GM23338 (cell line): ENCODE measurements around the gene MEGF11. TPM values are rescaled to one million over a fixed set of nuclear protein-coding genes. Genes with fewer than 3 reads are reported as not detected.

Source experiments
- ATAC-seq: fragments of 200-7000 bp; cut with Tn5 transposase; 3 replicates; pipeline ENCODE4 v1.9.1; 2020
- DNase-seq: peaks from one replicate; pipeline ENCODE4 v3.0.0-alpha.2; 2015; ENCODE audit warnings: low spot score
- H2AFZ ChIP-seq: fragments of 200-600 bp; sonication (generic); 2 replicates; pipeline ENCODE4 v1.8.0; 2016; ENCODE audit warnings: antibody characterized with exemption, mild to moderate bottlenecking, moderate library complexity
- H3F3A ChIP-seq: fragments of 200-600 bp; sonication (generic); replicated peaks from 2 replicates; pipeline ENCODE4 v1.8.0; 2017; ENCODE audit warnings: antibody characterized with exemption, mixed run types, low read depth
- H3K27ac ChIP-seq: fragments of 200-600 bp; sonication (generic); 2 replicates; pipeline ENCODE4 v1.6.1; 2016; ENCODE audit warnings: low read depth
- H3K27me3 ChIP-seq: fragments of 200-600 bp; sonication (generic); 2 replicates; pipeline ENCODE4 v1.8.0; 2016; ENCODE audit warnings: mild to moderate bottlenecking, mixed run types, moderate library complexity; ENCODE audit not compliant: insufficient read depth
- H3K36me3 ChIP-seq: fragments of 200-600 bp; sonication (generic); 2 replicates; pipeline ENCODE4 v1.8.0; 2016; ENCODE audit warnings: mild to moderate bottlenecking; ENCODE audit not compliant: insufficient read depth
- H3K4me1 ChIP-seq: fragments of 200-600 bp; sonication (generic); 2 replicates; pipeline ENCODE4 v1.8.0; 2016; ENCODE audit warnings: mild to moderate bottlenecking, moderate library complexity; ENCODE audit not compliant: insufficient read depth
- H3K4me2 ChIP-seq: fragments of 200-600 bp; sonication (generic); 2 replicates; pipeline ENCODE4 v1.7.1; 2017; ENCODE audit warnings: mixed run types
- H3K4me3 ChIP-seq: fragments of 200-600 bp; sonication (generic); 2 replicates; pipeline ENCODE4 v1.6.1; 2016; ENCODE audit warnings: mixed run types
- H3K79me2 ChIP-seq: fragments of 200-600 bp; sonication (generic); replicated peaks from 2 replicates; pipeline ENCODE4 v1.8.0; 2017; ENCODE audit warnings: mild to moderate bottlenecking; ENCODE audit not compliant: insufficient read depth
- H3K9me2 ChIP-seq: fragments of 200-600 bp; sonication (generic); 2 replicates; pipeline ENCODE4 v1.8.0; 2017; ENCODE audit not compliant: insufficient read depth
- H4K20me1 ChIP-seq: fragments of 200-600 bp; sonication (generic); replicated peaks from 2 replicates; pipeline ENCODE4 v1.8.0; 2017; ENCODE audit warnings: mild to moderate bottlenecking; ENCODE audit not compliant: insufficient read depth
- H3K27ac Mint-ChIP-seq: 2 replicates; pipeline ENCODE4 v1.8.0; 2020; ENCODE audit warnings: inconsistent platforms, mild to moderate bottlenecking, moderate library complexity, mixed read lengths
- H3K27me3 Mint-ChIP-seq: 3 replicates; pipeline ENCODE4 v1.8.0; 2022; ENCODE audit warnings: low read depth, mild to moderate bottlenecking, moderate library complexity, mixed read lengths, inconsistent platforms; ENCODE audit not compliant: insufficient read depth, poor library complexity
- H3K36me3 Mint-ChIP-seq: 3 replicates; pipeline ENCODE4 v1.8.0; 2021; ENCODE audit warnings: low read depth, mild to moderate bottlenecking, inconsistent platforms, moderate library complexity, mixed read lengths
- H3K4me1 Mint-ChIP-seq: 3 replicates; pipeline ENCODE4 v1.8.0; 2020; ENCODE audit warnings: mild to moderate bottlenecking, inconsistent platforms, mixed read lengths
- H3K4me3 Mint-ChIP-seq: 3 replicates; pipeline ENCODE4 v1.8.0; 2021; ENCODE audit warnings: moderate library complexity, mild to moderate bottlenecking, inconsistent platforms, mixed read lengths
- H3K9me3 Mint-ChIP-seq: 3 replicates; pipeline ENCODE4 v1.8.0; 2020; ENCODE audit warnings: moderate library complexity, mild to moderate bottlenecking, inconsistent platforms, mixed read lengths
- CREB1 ChIP-seq: fragments of 250-450 bp; sonication (Bioruptor Pico); IDR thresholded peaks from 2 replicates; pipeline ENCODE4 v1.5.0; 2020; ENCODE audit warnings: low read depth, mild to moderate bottlenecking, moderate library complexity
- CTCF ChIP-seq, 2 experiments: fragments of 200-600 bp in 1 of 2; sonication (generic) in 1 of 2; conservative IDR thresholded peaks; 2 replicates each; pipeline versions ENCODE4 v1.5.1 to v1.6.1; 2016 to 2017; ENCODE audit warnings: antibody characterized with exemption in 2 of 2, low read depth in 2 of 2, mild to moderate bottlenecking in 2 of 2, moderate library complexity in 1 of 2
- EZH2phosphoT487 ChIP-seq: fragments of 200-600 bp; sonication (generic); IDR thresholded peaks from one replicate; pipeline ENCODE4 v1.8.1; 2018; ENCODE audit warnings: antibody characterized with exemption; ENCODE audit not compliant: unreplicated experiment
- NANOG ChIP-seq: IDR thresholded peaks from 2 replicates; pipeline ENCODE4 v1.6.1; 2016; ENCODE audit warnings: antibody characterized with exemption, borderline replicate concordance
- POLR2AphosphoS5 ChIP-seq: IDR thresholded peaks from 2 replicates; pipeline ENCODE4 v1.6.1; 2016; ENCODE audit warnings: antibody characterized with exemption, low read depth
- STAT1 ChIP-seq: IDR thresholded peaks from one replicate; pipeline ENCODE4 v1.6.1; 2016; ENCODE audit warnings: antibody characterized with exemption; ENCODE audit not compliant: unreplicated experiment
- ZNF462 ChIP-seq: fragments of 250-450 bp; sonication (Bioruptor Pico); IDR thresholded peaks from 2 replicates; pipeline ENCODE4 v1.5.0; 2020; ENCODE audit warnings: mild to moderate bottlenecking, moderate library complexity
- polyA plus RNA-seq: library from polyadenylated mRNA; unstranded; fragments of >200 nt; fragmentation: Nextera tagmentation; extraction: Ambion mirVana; gene quantifications from 2 replicates; pipeline ENCODE4 v1.2.1, GENCODE V29; 2016
- total RNA-seq: library from RNA; depleted of rRNA; stranded (reverse); fragments of >200 nt; shearing (Covaris generic); gene quantifications from 2 replicates; pipeline ENCODE4 v1.2.3, GENCODE V29; 2014

Gene MEGF11
- total and polyA plus RNA-seq, 2 experiments from 2014 or later: 1.3 to 1.9 TPM

GRCh38 chr15:66232267-66232625 is 21.3 kb downstream of the MEGF11 start (continued):
- no peak for TF ChIP-seq ZNF462 (CRISPR knock-in tag)
- TF ChIP-seq CTCF (conservative IDR thresholded peaks at IDR 0.05; ENCODE audit: low read depth in 2 of 2): no peak
- TF ChIP-seq POLR2AphosphoS5: no peak
- no peak for TF ChIP-seq CREB1 (CRISPR knock-in tag)

GRCh38 chr15:66231394-66232266 is 21.9 kb downstream of the MEGF11 start:
- peaks cover 7% of the 10 kb centered on the region; the same call in 2 of the 3 replicates for H3K4me1 Mint-ChIP-seq
- TF ChIP-seq EZH2phosphoT487: no peak
- no peak for TF ChIP-seq STAT1
- TF ChIP-seq NANOG: no peak

More at GRCh38 chr15:66231394-66232266, 21.9 kb downstream of the MEGF11 start:
- Mint-ChIP-seq H3K27ac (no peak overlapping the region), H3K4me3 (no peak overlapping the region), H3K9me3 (peaks cover 3% of the 10 kb centered on the region; the same call in 1 of the 3 replicates), H3K27me3 (peaks cover 13% of the 10 kb centered on the region), H3K36me3 (peaks cover 3% of the 10 kb centered on the region; the same call in 2 of the 3 replicates)
- no peak overlapping the region for H3K27ac ChIP-seq
- H3K9me2 ChIP-seq: no peaks in the 10 kb centered on the region
- no peak overlapping the region for H3K4me2 ChIP-seq
- H3F3A ChIP-seq: no peaks in the 10 kb centered on the region
- H3K4me3 ChIP-seq: no peak overlapping the region
- ATAC-seq (no peak), DNase-seq (no peak)
- no peaks in the 10 kb centered on the region for H3K4me1 ChIP-seq
- H3K79me2 ChIP-seq: no peaks in the 10 kb centered on the region
- no peaks in the 10 kb centered on the region for H4K20me1 ChIP-seq
- no peak overlapping the region for H2AFZ ChIP-seq
- H3K36me3 ChIP-seq: no peaks in the 10 kb centered on the region
- H3K27me3 ChIP-seq: no peaks in the 10 kb centered on the region
